ENCODE results near the gene CCDC120.
A peak's percentile ranks its signal among the peaks of the same experiment; 100 is the strongest.

Gene CCDC120

GRCh38 chrX:49061916-49062315 lies 3.1 kb downstream of the CCDC120 start:
- DNase-seq (ENCODE audit: low spot score): no peak

DNA sequence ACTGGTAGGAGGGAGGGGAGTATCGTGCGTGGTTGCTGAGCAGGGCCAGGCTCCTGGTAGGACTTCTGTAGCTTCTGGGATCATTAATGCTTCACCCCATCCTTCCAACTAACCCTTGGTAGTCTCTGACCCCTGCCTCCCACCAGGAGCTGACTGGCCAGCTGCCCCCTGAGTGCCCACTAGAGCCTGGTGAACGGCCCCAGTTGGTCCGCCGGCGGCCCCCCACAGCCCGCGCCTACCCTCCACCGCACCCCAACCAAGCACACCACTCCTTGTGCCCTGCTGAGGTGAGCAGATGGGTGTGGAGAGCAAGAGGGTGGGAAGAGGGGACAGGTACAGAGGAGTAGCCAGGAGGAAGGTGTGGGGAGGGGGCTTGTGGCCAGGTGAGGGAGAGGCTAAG lies 4.9 kb downstream of the CCDC120 start:
- DNase-seq (ENCODE audit: low spot score): no peak

- DNase-seq (ENCODE audit: low spot score): no peak
Measured at GRCh38 chrX:49064303-49064702, 5.5 kb downstream of the CCDC120 start.

DNA sequence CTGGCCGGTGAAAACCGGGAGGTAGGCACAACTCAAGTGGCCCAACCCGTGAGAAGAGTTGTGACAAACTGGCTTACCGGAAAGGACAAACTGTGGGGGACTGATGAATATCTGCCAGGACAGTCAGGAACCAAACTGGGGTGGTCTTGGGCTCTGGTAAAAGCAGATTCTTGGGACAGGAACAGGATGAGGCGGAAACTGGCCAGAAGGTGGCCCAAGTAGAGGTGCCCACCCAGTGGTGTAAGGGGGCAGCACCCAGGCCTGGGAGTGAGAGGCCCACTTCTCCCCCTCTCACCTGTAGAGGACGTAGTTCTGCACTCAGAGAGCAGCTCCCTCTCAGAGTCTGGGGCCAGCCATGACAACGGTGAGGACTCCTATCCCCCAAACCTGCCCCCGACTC lies 5.9 kb downstream of the CCDC120 start:
- no peak for DNase-seq (ENCODE audit: low spot score)

GRCh38 chrX:49066278-49066677 lies 7.5 kb downstream of the CCDC120 start:
- no peak for DNase-seq (ENCODE audit: low spot score)

- DNase-seq (ENCODE audit: low spot score): no peak
Measured at GRCh38 chrX:49066690-49067089, 7.9 kb downstream of the CCDC120 start.

- no peak for DNase-seq (ENCODE audit: low spot score)
Measured at GRCh38 chrX:49067285-49068120, 8.7 kb downstream of the CCDC120 start.

- no peak for DNase-seq (ENCODE audit: low spot score)
Measured at GRCh38 chrX:49069038-49069437, 10.2 kb downstream of the CCDC120 start.

DNA sequence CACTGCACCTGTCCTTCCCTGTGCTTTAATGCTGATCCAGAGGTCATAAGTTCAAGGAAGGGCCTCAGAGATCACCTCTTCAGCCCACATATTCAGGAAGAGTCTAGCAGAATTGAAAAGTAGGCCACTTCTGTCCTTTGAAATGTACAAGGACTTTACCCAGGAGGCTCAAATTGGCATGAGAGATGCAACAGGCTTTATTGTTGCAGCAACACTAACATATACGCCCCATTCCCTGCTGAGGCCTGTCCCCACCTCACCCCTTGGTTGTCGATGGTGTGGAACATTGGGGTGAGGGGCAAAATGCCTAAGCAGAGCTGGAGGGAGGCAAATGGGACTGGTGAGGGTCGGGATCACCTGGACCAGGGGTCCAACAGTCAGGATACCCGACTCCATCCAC lies 12.2 kb downstream of the CCDC120 start:
- DNase-seq (ENCODE audit: low spot score): no peak

GRCh38 chrX:49071877-49072711 lies 13.3 kb downstream of the CCDC120 start:
- peak; percentile 75 for DNase-seq (ENCODE audit: low spot score)

GRCh38 chrX:49072712-49073095 lies 13.9 kb downstream of the CCDC120 start:
- no peak for DNase-seq (ENCODE audit: low spot score)

DNA sequence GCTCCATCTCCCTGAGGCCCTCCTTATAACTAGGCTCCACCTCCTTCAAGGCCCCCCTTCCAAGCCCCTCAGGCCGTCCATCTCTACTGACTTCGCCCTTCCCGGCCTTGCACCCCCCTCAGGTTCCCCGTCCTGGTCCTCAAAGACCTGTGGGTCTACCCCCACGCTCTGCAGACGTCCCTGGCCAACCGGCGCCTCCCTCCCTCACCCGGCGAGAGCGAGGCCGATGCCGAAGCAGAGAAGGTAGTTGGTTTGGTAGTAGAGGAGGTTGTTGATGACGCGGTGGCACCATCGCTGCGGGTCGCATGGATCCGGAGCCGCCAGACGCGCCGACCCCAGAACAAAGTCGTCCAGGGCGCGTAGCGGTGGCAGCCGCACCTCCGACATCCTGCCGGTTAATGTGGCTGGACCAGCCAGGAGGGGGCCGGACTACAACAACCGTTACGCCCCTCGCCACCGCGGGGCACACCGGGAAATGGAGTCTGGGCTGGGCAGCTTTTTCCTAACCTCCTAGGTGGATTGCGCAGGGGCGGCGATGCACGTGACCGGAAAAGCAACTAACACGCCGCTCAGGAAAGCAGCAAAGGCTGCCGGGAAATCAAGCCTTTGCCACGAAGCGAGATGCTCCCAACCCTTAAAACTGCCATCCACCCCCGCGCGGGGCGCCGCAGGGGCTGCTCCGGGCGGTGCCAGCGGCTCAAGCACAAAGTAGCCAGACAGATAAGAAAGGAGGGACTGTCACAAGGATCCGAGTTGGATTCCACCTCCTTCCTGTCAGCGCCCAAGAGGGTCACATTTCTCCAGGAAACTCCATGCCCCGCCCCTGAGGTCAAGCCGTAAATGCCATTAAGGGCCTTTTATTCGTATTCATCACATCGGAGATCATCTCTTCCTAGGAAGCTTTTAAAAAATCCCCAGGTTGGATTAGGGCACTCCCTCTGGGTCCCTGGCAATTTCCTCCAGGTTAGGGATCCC lies 15.1 kb downstream of the CCDC120 start, which contains the start of gene PRAF2:
TSS of gene PRAF2 (minus strand) at position 402 of the 975 bp plus-strand sequence. CDS start at position 387, 15 bp downstream.
- DNase-seq (ENCODE audit: low spot score): peak; percentile 93

- no peak for DNase-seq (ENCODE audit: low spot score)
Measured at GRCh38 chrX:49075347-49075746, 16.5 kb downstream of the CCDC120 start.

DNA sequence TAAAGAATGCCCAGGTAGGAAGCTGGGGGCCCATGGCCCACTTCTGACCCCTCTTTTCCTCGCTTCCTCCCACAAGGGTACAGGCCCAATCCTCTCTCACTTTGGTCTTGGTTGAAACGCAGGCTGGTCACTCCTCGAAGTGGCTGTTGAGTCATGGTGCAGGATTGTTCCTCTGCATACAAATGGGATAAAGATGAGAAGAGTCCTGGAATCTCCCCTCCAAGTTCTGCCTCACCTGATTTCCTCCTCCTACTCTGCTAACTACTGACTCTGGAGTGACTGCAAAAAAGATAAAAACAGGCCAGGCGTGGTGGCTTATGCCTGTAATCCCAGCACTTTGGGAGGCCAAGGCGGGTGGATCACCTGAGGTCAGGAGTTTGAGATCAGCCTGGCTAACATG lies 19.1 kb downstream of the CCDC120 start:
- DNase-seq (ENCODE audit: low spot score): no peak

DNA sequence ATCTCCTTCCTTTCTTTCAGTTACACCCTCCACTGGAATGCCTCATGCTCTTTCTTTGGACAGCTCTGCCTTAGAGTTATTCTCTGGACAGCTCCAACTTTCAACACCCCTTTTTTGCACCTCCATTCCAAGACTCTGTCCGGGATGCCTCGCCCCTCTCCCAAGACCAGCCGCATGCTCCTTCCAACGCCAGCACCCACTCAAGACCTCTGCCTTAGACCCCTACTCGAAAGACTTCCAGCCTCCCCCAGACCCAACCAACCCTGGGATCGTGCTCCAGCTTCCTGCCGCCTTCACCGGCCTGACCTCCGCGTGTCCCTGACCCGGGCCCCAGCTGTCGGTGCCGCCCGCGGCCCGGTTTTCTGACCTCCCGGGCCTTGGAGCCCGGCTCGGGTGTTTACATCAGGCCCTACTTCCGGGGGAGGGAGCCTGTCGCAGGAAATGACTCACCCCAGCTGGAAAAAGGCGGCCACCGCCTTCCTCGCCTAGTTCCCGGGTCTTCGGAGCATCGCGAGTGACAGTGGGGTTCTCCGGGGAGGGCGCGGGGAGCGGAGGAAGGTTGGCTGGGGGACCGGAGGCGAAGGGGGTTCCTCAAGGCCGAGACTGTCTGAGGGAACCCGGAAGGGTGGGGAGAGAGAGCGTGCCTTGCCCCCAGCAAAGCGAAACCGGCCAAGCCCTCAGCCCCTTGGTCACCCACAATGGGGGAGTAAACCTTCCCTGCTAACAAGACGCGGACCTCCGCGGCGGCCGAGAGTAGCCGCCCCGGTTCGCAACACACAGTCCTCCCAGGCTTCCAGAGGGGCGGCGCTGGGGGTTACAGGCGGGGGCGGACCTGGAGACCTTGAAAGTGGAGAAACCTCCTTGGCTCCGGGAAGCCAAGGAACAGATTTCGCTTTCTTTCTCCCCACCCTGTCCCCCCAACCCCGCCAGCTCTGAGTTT lies 21.0 kb downstream of the CCDC120 start, which contains the start of gene WDR45:
TSS of gene WDR45 (minus strand) at position 399 of the 940 bp plus-strand sequence. CDS start 1,792 bp downstream, outside the sequence.
- peak; percentile 63 for DNase-seq (ENCODE audit: low spot score)

- no peak for DNase-seq (ENCODE audit: low spot score)
Measured at GRCh38 chrX:49082271-49082871, 23.6 kb downstream of the CCDC120 start.

GRCh38 chrX:49089553-49089952 lies 30.8 kb downstream of the CCDC120 start:
- DNase-seq (ENCODE audit: low spot score): no peak

GRCh38 chrX:49096419-49096818 lies 37.6 kb downstream of the CCDC120 start:
- DNase-seq (ENCODE audit: low spot score): no peak

- peak; percentile 92 for DNase-seq (ENCODE audit: low spot score)
Measured at GRCh38 chrX:49100704-49101628, 42.2 kb downstream of the CCDC120 start.

Measured in cerebellar cortex (tissue), 1 donor.